HG03460 (cell line): ENCODE measurements around the gene CLIP2.
"Not testable (repeated sequence)": the region's sequence is repeated elsewhere in the genome, so short reads cannot be mapped to it uniquely, and the experiment has no call there.

Experiments
- ATAC-seq: cut with Tn5 transposase; IDR thresholded peaks from one replicate; pipeline ENCODE4 v1.9.1; 2021; ENCODE audit not compliant: unreplicated experiment

The CLIP2 gene

GRCh38 chr7:74365322-74366022 lies 76.3 kb downstream of the CLIP2 start:
- ATAC-seq = no peak

DNA sequence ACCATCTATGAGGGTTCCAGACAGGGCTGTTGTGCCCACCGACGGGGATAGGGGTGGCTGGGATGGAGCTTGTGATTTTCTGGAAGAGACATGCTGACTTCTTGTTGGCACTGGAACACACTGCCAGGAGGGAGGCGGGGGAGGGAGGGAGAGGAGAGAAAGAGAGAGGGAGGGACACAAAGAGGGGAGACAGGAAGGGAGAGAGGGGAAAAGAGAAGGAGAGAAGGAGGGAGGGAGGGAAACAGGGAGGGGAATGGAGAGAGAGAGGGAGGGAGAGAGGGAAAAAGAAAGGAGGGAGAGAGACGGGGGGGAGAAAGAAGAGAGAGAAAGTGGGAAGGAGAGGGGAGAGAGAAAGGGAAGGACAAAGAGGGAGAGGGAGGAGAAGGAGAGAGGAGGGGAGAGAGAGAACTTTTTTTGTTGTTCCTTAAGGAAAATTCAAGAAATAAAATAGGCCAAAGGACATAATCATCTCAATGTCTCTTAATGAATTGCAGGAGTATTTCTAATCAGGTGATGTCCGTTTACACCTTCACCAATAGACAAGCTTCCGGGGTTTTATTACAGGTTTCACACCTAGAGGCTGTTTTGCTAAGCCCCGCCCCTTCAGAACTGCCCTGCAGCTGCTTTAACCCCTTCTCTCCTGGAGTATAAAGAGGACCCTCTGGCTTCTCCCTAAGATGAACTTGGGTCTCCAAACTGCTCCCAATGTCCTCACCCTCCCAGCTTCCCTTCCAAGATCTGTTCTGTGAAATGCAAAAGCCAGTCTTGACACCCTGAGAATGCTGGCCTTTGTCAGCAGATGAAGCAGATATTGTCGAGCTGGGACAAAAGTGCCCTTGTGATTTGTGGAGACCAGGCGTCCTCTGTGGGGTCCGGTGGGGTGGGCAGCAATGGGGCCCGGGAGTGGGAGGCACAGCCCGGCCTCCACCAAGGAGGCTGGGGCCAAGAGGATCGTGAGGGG lies 82.5 kb downstream of the CLIP2 start:
- no peak for ATAC-seq

DNA sequence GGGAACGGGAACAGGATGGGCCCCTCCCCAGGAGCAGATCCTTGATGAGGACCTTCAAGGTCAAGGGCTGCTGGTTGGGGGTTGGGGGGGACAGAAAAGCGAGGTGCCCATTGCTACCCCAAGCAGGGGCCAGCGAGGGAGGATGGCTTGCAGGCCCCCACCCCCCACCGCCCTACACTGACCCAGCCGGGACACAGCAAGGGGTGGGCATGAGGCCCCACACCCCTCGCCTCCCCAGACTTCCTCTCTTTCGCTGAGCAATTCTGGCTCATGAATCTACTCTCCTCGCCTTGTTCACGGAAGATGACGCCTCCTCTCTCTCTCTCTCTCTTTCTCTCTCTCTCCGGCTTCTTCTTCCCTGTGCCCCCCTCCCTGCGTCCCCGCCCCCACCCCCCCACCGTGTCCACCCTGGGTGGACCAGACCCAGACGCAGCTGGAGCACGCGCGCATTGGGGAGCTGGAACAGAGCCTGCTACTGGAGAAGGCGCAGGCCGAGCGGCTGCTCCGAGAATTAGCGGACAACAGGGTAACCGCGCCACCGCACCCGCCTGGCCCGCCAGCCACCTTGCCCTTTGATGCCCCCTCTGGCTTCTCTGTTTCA lies 83.4 kb downstream of the CLIP2 start:
- no peak for ATAC-seq

DNA sequence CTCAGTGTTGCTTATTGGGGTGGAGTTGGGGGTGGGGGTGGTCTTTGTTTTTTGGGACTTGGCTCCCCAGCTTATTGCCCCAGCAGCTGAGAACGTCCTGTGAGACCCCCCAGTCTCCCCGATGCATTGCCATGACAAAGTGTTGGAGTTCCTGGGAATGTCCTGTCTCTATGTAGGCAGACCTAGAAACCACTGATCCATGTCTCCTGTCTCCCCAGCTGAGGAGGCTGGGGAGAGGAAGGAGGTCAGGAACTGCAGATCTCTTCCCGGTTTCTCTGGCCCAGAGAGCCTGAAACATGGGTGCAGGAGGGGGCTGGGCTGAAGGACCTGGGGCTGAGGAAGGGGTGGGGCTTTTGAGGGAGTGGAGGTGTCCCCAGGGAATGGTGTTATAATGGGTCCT lies 84.3 kb downstream of the CLIP2 start:
- no peak for ATAC-seq

DNA sequence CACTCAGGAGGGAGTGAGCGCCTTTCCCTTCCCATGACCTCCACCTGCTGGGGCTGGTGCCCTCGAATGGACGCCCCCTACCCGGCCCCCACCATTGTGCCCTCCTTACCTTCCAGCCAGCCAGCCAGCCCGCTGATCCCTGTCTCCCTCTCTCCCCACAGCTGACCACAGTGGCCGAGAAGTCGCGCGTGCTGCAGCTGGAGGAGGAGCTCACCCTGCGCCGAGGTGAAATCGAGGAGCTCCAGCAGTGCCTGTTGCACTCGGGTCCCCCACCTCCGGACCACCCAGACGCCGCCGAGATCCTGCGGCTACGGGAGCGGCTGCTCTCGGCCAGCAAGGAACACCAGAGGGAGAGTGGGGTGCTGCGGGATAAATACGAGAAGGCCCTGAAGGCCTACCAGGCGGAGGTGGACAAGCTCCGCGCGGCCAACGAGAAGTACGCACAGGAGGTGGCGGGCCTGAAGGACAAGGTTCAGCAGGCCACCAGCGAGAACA lies 86.6 kb downstream of the CLIP2 start:
- no peak for ATAC-seq

DNA sequence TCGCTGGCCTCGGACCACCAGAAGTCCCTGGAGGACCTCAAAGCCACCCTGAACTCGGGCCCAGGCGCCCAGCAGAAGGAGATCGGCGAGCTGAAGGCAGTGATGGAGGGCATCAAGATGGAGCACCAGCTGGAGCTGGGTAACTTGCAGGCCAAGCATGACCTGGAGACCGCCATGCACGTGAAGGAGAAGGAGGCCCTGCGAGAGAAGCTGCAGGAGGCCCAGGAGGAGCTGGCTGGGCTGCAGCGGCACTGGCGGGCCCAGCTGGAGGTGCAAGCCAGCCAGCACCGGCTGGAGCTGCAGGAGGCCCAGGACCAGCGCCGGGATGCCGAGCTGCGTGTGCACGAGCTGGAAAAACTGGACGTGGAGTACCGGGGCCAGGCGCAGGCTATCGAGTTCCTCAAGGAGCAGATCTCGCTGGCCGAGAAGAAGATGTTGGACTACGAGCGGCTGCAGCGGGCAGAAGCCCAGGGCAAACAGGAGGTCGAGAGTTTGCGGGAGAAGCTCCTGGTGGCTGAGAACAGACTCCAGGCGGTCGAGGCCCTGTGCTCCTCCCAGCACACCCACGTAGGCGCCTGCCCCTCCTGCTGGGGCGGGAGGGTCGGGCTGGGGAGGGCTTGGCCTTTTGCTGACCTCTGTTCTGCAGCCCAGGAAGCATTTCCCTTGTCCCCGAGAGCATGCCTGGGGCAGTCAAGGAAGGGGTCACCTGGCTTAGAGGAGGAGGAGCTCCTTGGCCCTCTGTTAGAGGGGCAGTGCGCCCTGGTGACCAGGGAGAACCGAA lies 87.2 kb downstream of the CLIP2 start:
- no peak for ATAC-seq

DNA sequence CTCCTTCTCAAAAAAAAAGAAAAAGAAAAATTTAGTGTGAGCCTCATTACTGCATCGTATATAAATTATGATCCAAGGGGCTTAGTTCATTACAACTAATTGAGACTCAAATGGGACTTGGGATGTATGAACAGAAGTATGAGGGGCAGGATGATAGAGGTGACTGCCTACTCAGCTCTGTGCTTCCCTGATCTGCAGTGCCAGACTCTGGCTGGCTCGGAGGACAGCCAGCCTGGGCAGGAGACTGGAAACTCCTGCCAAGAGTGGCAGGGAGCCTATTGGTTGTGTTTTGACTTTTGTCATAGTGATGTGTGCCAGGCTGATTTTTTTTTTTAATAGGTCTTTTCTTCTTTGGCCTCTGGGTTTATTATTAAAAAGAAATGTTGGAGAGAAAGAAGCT lies 90.7 kb downstream of the CLIP2 start:
- ATAC-seq = no peak

DNA sequence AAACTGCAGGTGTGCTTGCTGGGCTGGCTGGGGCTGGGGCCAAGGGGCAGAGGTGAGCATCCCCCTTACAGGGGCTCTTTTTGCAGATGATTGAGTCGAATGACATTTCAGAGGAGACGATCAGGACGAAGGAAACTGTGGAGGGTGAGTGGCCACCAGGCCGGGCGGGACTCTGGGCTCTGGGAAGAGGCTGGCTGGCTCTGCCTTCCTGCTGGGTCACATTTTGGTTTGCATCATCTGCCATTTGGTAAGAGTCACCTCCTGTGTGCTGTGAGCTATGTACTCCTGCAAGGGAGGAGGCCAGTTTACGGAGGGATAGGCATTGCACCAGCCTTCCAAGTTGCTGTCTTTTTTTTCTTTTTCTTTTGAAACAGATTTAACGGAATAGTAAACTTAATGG lies 91.5 kb downstream of the CLIP2 start:
- no peak for ATAC-seq

- ATAC-seq = not testable (repeated sequence)
Observed at GRCh38 chr7:74384086-74384485, 94.9 kb downstream of the CLIP2 start.

- not testable (repeated sequence) for ATAC-seq
Observed at GRCh38 chr7:74384854-74385253, 95.6 kb downstream of the CLIP2 start.

GRCh38 chr7:74387606-74388005 lies 98.4 kb downstream of the CLIP2 start:
- no peak for ATAC-seq

GRCh38 chr7:74388880-74389415 lies 99.7 kb downstream of the CLIP2 start:
- no peak for ATAC-seq

DNA sequence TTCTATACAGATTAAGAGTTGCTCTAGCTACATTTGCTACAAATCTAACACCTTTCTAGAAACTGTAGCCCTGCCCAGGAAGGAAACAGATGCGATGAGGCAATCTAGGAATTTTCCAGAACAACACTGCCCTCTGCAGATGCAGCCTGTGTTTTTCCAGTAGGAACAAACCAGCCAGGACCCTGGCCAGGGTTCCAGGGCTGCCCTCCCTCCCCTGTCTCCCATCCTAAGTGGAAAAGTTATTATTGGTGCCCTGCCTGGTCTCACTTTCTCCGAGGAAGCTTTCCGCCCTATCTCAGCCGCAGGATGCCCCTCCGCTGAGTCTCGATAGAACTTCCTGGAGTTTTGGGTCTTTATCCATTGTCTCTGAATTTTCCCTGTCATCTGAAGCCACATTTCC lies 104.5 kb downstream of the CLIP2 start:
- ATAC-seq = not testable (repeated sequence)

GRCh38 chr7:74394601-74395000 lies 105.4 kb downstream of the CLIP2 start:
- not testable (repeated sequence) for ATAC-seq

- no peak for ATAC-seq
Observed at GRCh38 chr7:74395745-74396311, 106.6 kb downstream of the CLIP2 start.

DNA sequence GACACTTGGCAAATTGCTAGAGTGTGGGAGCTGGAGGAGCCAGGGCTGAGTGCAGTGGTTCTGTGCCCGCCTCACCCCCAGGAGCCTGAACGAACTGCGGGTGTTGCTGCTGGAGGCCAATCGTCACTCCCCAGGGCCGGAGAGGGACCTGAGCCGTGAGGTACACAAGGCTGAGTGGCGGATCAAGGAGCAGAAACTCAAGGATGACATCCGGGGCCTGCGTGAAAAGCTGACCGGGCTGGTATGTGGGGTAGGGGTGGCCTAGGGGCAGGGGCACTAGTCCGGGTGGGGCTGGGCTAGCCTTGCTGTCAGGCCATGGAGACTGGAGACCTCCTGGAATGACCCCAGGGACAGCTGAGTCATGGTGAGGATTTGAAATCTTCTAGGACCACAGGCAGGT lies 107.8 kb downstream of the CLIP2 start:
- ATAC-seq = no peak

- ATAC-seq = no peak
Observed at GRCh38 chr7:74398426-74398825, 109.2 kb downstream of the CLIP2 start.

DNA sequence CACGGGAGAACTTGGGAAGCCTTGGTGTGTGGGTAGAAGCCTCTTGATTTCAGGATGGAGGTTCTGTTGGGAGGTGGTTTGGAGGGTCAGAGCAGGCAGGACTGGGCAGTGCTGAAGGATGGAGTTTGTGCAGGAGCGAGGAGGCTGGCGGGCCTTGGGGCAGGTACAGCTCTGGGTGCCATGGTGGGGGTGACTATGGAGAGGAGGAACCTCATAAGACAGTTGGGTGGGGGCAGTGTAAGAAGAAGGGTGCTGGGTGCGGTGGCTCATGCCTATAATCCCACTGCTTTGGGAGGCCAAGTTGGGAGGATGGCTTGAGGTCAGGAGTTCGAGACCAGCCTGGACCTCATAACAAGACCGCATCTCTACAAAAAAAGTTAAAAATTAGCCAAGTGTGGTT lies 109.8 kb downstream of the CLIP2 start:
- ATAC-seq = no peak

DNA sequence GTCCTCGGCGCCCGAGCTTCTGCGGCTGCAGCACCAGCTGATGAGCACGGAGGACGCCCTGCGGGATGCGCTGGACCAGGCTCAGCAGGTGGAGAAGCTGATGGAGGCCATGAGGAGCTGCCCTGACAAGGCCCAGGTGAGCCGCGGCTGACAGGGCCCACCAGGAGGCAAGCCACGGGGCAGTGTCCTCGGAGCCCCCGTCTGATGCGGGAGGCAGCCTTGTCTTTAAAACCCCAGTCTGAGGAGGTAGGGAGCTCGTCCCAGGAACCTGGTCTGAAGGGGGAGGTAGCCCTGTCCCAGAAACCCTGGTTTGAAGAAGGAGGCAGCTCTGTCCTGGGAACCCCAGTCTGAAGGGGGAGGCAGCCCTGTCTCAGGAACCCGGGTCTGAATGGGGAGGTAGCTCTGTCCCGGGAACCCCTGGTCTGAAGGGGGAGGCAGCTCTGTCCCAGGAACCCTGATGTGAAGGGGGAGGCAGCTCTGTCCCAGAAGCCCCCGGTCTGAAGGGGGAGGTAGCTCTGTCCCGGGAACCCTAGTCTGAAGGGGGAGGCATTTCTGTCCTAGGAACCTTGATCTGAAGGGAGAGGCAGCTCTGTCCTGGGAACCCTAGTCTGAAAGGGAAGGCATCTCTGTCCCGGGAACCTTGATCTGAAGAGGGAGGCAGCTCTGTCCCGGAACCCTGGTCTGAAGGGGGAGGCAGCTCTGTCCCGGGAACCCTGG lies 111.4 kb downstream of the CLIP2 start:
- no peak for ATAC-seq
